Stomach (tissue), 9 donors: ENCODE results near the gene CDKN2B. TPM values are rescaled to one million over a fixed set of nuclear protein-coding genes. Genes with fewer than 3 reads are reported as not detected.

Experiments used
- DNase-seq, 2 donors: peaks; one replicate each; pipeline versions ENCODE4 v3.0.0 to v3.0.0-alpha.2; 2013 to 2019
- H3K27ac ChIP-seq, 5 donors: fragments of 200-600 bp in 4 of 5; sonication (generic) in 4 of 5; one replicate each; pipeline ENCODE4 v1.5.1; 2013 to 2019; ENCODE audit warnings: mild to moderate bottlenecking in 1 of 5, moderate library complexity in 1 of 5
- H3K27me3 ChIP-seq, 3 donors: fragments of 200-600 bp; sonication (generic); one replicate each; pipeline ENCODE4 v1.5.1; 2017 to 2019; ENCODE audit warnings: mixed run types in 1 of 3
- H3K36me3 ChIP-seq, 4 donors: fragments of 200-600 bp; sonication (generic); 1 replicate in 3 of 4; 2 replicates in 1 of 4; pipeline ENCODE4 v1.5.1; 2016 to 2019
- H3K4me1 ChIP-seq, 4 donors: fragments of 200-600 bp; sonication (generic); one replicate each; pipeline ENCODE4 v1.5.1; 2016 to 2019
- H3K4me3 ChIP-seq, 4 donors: fragments of 200-600 bp; sonication (generic) in 3 of 4; one replicate each; pipeline ENCODE4 v1.5.1; 2016 to 2019; ENCODE audit warnings: mild to moderate bottlenecking in 1 of 4
- H3K9me3 ChIP-seq, 4 donors: fragments of 200-600 bp; sonication (generic); one replicate each; pipeline ENCODE4 v1.5.1; 2016 to 2019
- CTCF ChIP-seq, 7 experiments: fragments of 450-650 bp in 4 of 7; fragments of 200-600 bp in 3 of 7; sonication (generic) in 3 of 7; IDR thresholded peaks; one replicate each; pipeline ENCODE4 v1.5.1; 2016 to 2019; ENCODE audit warnings: antibody characterized with exemption in 7 of 7, control low read depth in 2 of 7, mild to moderate bottlenecking in 1 of 7
- EP300 ChIP-seq: sonication (generic); formaldehyde crosslinking; IDR thresholded peaks from one replicate; pipeline ENCODE4 v1.6.1; 2017; ENCODE audit warnings: antibody characterized with exemption
- POLR2A ChIP-seq, 4 donors: fragments of 450-650 bp; IDR thresholded peaks; one replicate each; pipeline ENCODE4 v1.6.1; 2016; ENCODE audit warnings: antibody characterized with exemption in 4 of 4, control low read depth in 2 of 4, mild to moderate bottlenecking in 1 of 4, moderate library complexity in 1 of 4
- POLR2AphosphoS5 ChIP-seq, 3 donors: sonication (generic); formaldehyde crosslinking; IDR thresholded peaks; one replicate each; pipeline ENCODE4 v1.6.1; 2016; ENCODE audit warnings: antibody characterized with exemption in 3 of 3
- WGBS, 5 donors: extraction: QIAGEN DNeasy Blood & Tissue Kit in 3 of 5; methylation state at CpG; one replicate each; pipeline versions ENCODE4 v1.1.5 to v1.1.7; 2013 to 2018; 5-methylcytosine and 5-hydroxymethylcytosine counted together
- intact Hi-C: fragments of 100-400 bp; cut with DNase I; formaldehyde crosslinking; loops from one replicate; pipeline ENCODE4 v1.15.1; 2023; ENCODE audit warnings: low total_unique reads
- polyA plus RNA-seq, 3 donors: library from polyadenylated mRNA; stranded (reverse); fragments of 200-250 nt; gene quantifications; one replicate each; pipeline ENCODE4 v1.2.3, GENCODE V29; 2013
- total RNA-seq, 5 donors: library from RNA; depleted of rRNA; stranded (reverse); fragments of >200 nt; gene quantifications; one replicate each; pipeline versions ENCODE4 v1.1.0 to v1.2.3, GENCODE V29; 2014 to 2016
- donor health status: healthy with polysubstance abuse.
- donor health status: Bipolar disorder and iron deficiency.
- donor health status: healthy.

CDKN2B gene
- total and polyA plus RNA-seq, 8 donors, result 0.58 to 152 (median 4.7) TPM; not detected in 1

DNA sequence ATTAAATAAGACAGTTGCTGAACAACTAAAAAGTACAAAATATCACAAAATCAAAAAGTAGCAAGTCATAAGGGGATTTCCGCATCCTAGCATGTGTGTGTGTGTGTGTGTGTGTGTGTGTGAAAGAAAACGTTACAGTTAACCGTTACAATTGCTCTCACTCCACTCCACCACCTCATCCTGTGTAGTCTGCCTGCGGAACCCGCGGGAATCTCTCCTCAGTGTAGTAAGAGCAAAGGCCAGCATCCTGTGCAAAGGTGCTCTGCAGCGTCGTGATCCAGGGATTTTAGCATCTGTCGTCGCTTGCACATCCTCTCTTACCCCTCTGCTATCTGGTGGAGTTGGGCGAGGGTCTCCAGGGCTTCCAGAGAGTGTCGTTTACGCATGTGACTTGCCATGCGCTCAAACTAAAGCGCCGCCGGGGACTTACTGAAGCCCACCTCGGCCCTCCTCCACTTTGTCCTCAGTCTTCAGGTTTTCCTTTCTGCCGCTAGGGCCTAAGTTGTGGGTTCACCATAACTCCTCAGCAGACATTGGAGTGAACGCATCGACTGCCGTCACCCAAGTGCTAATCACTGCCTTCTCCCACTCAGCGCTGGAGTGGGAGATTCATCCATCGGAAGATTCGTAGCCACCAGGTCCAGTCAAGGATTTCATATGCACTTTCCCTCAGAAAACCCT, 3.9 kb downstream of the CDKN2B start:
- 23 to 42% (median 33%) methylated on average over 25 of the region's 25 CpGs for WGBS, 5 donors
- peak in 1 of 2 donors; percentile 13 for DNase-seq

DNA sequence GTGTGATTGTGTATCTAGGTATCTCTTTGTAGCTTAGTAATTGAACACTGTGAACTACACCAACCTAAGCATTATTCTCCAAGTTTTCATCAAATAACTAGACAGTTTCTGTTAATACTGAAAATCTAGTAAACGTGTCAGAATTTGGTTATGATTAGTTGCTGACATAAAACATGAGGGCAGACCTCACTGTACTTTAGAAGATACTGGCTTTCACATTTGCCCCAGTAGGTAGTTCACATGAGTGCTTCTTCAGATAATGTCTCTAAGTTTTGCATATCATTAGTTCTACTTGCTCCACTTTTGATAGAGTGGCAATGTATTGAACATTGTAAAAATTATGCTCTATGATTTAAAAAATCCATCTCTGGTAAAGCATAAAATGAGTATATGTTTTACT, 7.1 kb downstream of the CDKN2B start:
- H3K4me1 ChIP-seq, result peaks cover 0 to 13% (median 7%) of the 10 kb centered on the region in 4 donors
- no peak for DNase-seq
- no peak overlapping the region for H3K27ac ChIP-seq
- no peaks in the 10 kb centered on the region for H3K36me3 ChIP-seq
- intact Hi-C loops, result loop anchor here (10.0 kb wide), 1 partner anchor 187 kb away; no protein-coding TSS in a partner anchor
- H3K9me3 ChIP-seq, result no peaks in the 10 kb centered on the region
- H3K27me3 ChIP-seq, result peaks cover 12 to 75% (median 19%) of the 10 kb centered on the region in 3 donors
- TF ChIP-seq EP300 (no peak), POLR2A (IDR thresholded peaks at IDR 0.05) (no peak), CTCF (IDR thresholded peaks at IDR 0.05) (no peak), POLR2AphosphoS5 (IDR thresholded peaks at IDR 0.05) (no peak)
- H3K4me3 ChIP-seq, result no peak overlapping the region
- WGBS, 5 donors, result 22 to 36% (median 28%) methylated on average over 1 of the region's 1 CpG

More for the DNA sequence above, 3.9 kb downstream of the CDKN2B start:
- H3K4me1 ChIP-seq, result peaks cover 10 to 30% (median 25%) of the 10 kb centered on the region in 4 donors
- intact Hi-C loops, result loop anchor here (10.0 kb wide), 1 partner anchor 190 kb away; no protein-coding TSS in a partner anchor
- no peaks in the 10 kb centered on the region for H3K9me3 ChIP-seq
- H3K27me3 ChIP-seq, result peaks cover 12 to 84% (median 19%) of the 10 kb centered on the region in 3 donors
- TF ChIP-seq EP300, result no peak
- no peak for TF ChIP-seq POLR2A (IDR thresholded peaks at IDR 0.05)
- no peak for TF ChIP-seq CTCF (IDR thresholded peaks at IDR 0.05)
- TF ChIP-seq POLR2AphosphoS5 (IDR thresholded peaks at IDR 0.05), result no peak
- no peak overlapping the region for H3K27ac ChIP-seq
- no peaks in the 10 kb centered on the region for H3K36me3 ChIP-seq
- no peak overlapping the region for H3K4me3 ChIP-seq

DNA sequence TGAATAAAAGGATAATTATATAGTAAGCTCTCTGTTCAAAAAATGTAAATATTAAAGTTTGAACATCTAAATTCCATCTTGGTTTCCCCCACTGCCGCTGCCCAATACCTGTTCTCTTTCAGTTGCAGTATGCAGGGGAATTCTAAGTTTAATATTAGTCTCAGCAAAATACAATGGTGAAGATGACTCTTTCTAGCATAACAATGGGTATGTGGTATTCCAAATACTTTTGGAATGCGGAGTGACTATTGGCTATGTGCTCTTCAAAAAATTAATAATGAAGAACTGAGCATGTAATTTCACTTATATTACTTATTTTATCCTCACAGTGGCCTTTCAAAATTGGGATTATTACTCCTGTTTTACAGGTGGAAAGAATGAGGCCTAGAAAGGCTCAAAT, 11.1 kb downstream of the CDKN2B start:
- WGBS, 5 donors, result 83 to 92% (median 86%) methylated on average over 2 of the region's 2 CpGs
- H3K27ac ChIP-seq, result no peak overlapping the region
- TF ChIP-seq POLR2A (IDR thresholded peaks at IDR 0.05), result no peak
- no peak for TF ChIP-seq EP300
- no peak for TF ChIP-seq CTCF (IDR thresholded peaks at IDR 0.05)
- no peak for TF ChIP-seq POLR2AphosphoS5 (IDR thresholded peaks at IDR 0.05)
- no peaks in the 10 kb centered on the region for H3K9me3 ChIP-seq
- H3K4me3 ChIP-seq, result no peak overlapping the region
- intact Hi-C loops, result no loop called here
- peaks cover 0 to 72% (median 0%) of the 10 kb centered on the region in 3 donors for H3K27me3 ChIP-seq
- no peak for DNase-seq
- no peaks in the 10 kb centered on the region for H3K36me3 ChIP-seq
- peaks cover 6 to 27% (median 22%) of the 10 kb centered on the region in 4 donors for H3K4me1 ChIP-seq

DNA sequence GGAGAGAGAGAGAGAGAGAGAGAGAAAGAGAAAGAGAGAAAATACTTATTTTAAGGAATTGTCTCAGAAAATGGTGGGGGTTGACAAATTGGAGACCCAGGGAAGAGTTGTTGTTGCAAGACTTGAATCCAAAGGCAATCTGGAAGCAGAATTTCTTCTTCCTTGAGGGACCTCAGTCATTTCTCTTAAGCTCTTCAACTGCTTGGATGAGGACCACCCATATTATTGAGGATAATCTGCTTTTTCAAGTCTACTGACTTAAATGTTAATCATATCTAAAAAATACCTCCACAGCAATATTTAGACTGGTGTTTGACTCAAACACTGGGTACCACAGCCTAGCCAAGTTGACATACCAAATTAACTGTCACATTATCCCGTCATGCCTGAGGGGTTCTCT, 11.6 kb downstream of the CDKN2B start:
- Histone ChIP-seq H3K36me3 (no peaks in the 10 kb centered on the region), H3K4me3 (no peak overlapping the region), H3K9me3 (no peaks in the 10 kb centered on the region), H3K27ac (no peak overlapping the region), H3K27me3 (peaks cover 0 to 74% (median 0%) of the 10 kb centered on the region in 3 donors), H3K4me1 (peaks cover 6 to 27% (median 22%) of the 10 kb centered on the region in 4 donors)
- intact Hi-C loops, result no loop called here
- DNase-seq, result no peak
- no peak for TF ChIP-seq POLR2A (IDR thresholded peaks at IDR 0.05)
- no peak for TF ChIP-seq POLR2AphosphoS5 (IDR thresholded peaks at IDR 0.05)
- no peak for TF ChIP-seq EP300
- TF ChIP-seq CTCF (IDR thresholded peaks at IDR 0.05), result no peak
- 67 to 93% (median 83%) methylated on average over 1 of the region's 1 CpG for WGBS, 5 donors
